Parathyroid adenoma (tissue), 2 donors: ENCODE data around the gene OSCAR.

Experiments used
- H2AFZ ChIP-seq: fragments of 300-600 bp; sonication (generic); one replicate; pipeline ENCODE4 v1.7.0; 2017; ENCODE audit warnings: antibody characterized with exemption, mild to moderate bottlenecking
- H3K27ac ChIP-seq: fragments of 300-600 bp; sonication (generic); one replicate; pipeline ENCODE4 v1.7.0; 2017
- H3K27me3 ChIP-seq: fragments of 300-600 bp; sonication (generic); one replicate; pipeline ENCODE4 v1.7.0; 2017; ENCODE audit warnings: low read length; ENCODE audit not compliant: control insufficient read depth, insufficient read depth
- H3K36me3 ChIP-seq: fragments of 300-600 bp; sonication (generic); one replicate; pipeline ENCODE4 v1.7.0; 2017; ENCODE audit warnings: low read length; ENCODE audit not compliant: control insufficient read depth, insufficient read depth
- H3K4me1 ChIP-seq: fragments of 300-600 bp; sonication (generic); one replicate; pipeline ENCODE4 v1.7.0; 2017; ENCODE audit warnings: control low read depth
- H3K4me2 ChIP-seq: fragments of 300-600 bp; sonication (generic); one replicate; pipeline ENCODE4 v1.7.0; 2017; ENCODE audit warnings: low read length
- H3K4me3 ChIP-seq: fragments of 300-600 bp; sonication (generic); one replicate; pipeline ENCODE4 v1.7.0; 2017; ENCODE audit warnings: low read depth, low read length
- H3K79me2 ChIP-seq: fragments of 300-600 bp; sonication (generic); one replicate; pipeline ENCODE4 v1.7.0; 2017; ENCODE audit warnings: control low read depth
- H3K9ac ChIP-seq: fragments of 300-600 bp; sonication (generic); one replicate; pipeline ENCODE4 v1.7.0; 2017; ENCODE audit warnings: mild to moderate bottlenecking
- H3K9me3 ChIP-seq: fragments of 300-600 bp; sonication (generic); one replicate; pipeline ENCODE4 v1.7.0; 2017; ENCODE audit warnings: low read length; ENCODE audit not compliant: control insufficient read depth
- CTCF ChIP-seq: fragments of 300-600 bp; sonication (generic); IDR thresholded peaks from one replicate; pipeline ENCODE4 v1.7.0; 2017; ENCODE audit warnings: antibody characterized with exemption, mild to moderate bottlenecking
- donor health status: primary hyperparathyroidism.

Gene OSCAR

GRCh38 chr19:54095136-54095858 is 5.3 kb downstream of the OSCAR start:
- H3K4me3 ChIP-seq, result peak overlapping the region; percentile 50
- no peaks in the 10 kb centered on the region for H3K36me3 ChIP-seq
- H3K27me3 ChIP-seq, result no peaks in the 10 kb centered on the region
- peak overlapping the region; percentile 97 for H2AFZ ChIP-seq
- H3K27ac ChIP-seq, result no peak overlapping the region
- no peaks in the 10 kb centered on the region for H3K4me1 ChIP-seq
- TF ChIP-seq CTCF, result no peak
- H3K9me3 ChIP-seq, result no peaks in the 10 kb centered on the region
- H3K79me2 ChIP-seq, result no peaks in the 10 kb centered on the region
- peak overlapping the region; percentile 87 for H3K4me2 ChIP-seq
- H3K9ac ChIP-seq, result no peak overlapping the region

GRCh38 chr19:54094426-54095000 is 6.1 kb downstream of the OSCAR start:
- Histone ChIP-seq H3K79me2 (no peaks in the 10 kb centered on the region), H3K4me2 (no peak overlapping the region), H3K9ac (no peak overlapping the region), H3K27ac (no peak overlapping the region), H3K4me3 (no peak overlapping the region), H2AFZ (no peak overlapping the region), H3K9me3 (no peaks in the 10 kb centered on the region), H3K4me1 (no peaks in the 10 kb centered on the region), H3K27me3 (no peaks in the 10 kb centered on the region), H3K36me3 (no peaks in the 10 kb centered on the region)
- no peak for TF ChIP-seq CTCF

- no peak overlapping the region for H3K9ac ChIP-seq
- no peaks in the 10 kb centered on the region for H3K27me3 ChIP-seq
- H3K36me3 ChIP-seq, result no peaks in the 10 kb centered on the region
- no peak overlapping the region for H3K4me2 ChIP-seq
- TF ChIP-seq CTCF, result no peak
- no peak overlapping the region for H3K27ac ChIP-seq
- no peak overlapping the region for H3K4me3 ChIP-seq
- no peak overlapping the region for H2AFZ ChIP-seq
- H3K79me2 ChIP-seq, result no peaks in the 10 kb centered on the region
- H3K4me1 ChIP-seq, result no peaks in the 10 kb centered on the region
- no peaks in the 10 kb centered on the region for H3K9me3 ChIP-seq
Observed at GRCh38 chr19:54084410-54084809, 16.2 kb downstream of the OSCAR start.

- Histone ChIP-seq H3K27ac (no peak within 1 kb of the TSS), H3K4me2 (no peak within 1 kb of the TSS), H2AFZ (no peak within 1 kb of the TSS), H3K4me1 (no peaks in the 10 kb centered on the region), H3K9ac (no peak within 1 kb of the TSS), H3K79me2 (no peaks in the 10 kb centered on the region), H3K36me3 (no peaks in the 10 kb centered on the region), H3K4me3 (no peak within 1 kb of the TSS), H3K9me3 (no peaks in the 10 kb centered on the region), H3K27me3 (no peaks in the 10 kb centered on the region)
- no peak for TF ChIP-seq CTCF
Observed at GRCh38 chr19:54081032-54081431, 19.6 kb downstream of the OSCAR start, which contains the start of gene TARM1. TSS of gene TARM1 (minus strand) at chr19:54081365. CDS start at chr19:54081340, 25 bp downstream.

- H3K4me3 ChIP-seq, result no peak overlapping the region
- TF ChIP-seq CTCF, result no peak
- no peaks in the 10 kb centered on the region for H3K4me1 ChIP-seq
- H3K79me2 ChIP-seq, result no peaks in the 10 kb centered on the region
- H3K9ac ChIP-seq, result no peak overlapping the region
- H3K9me3 ChIP-seq, result no peaks in the 10 kb centered on the region
- H3K36me3 ChIP-seq, result no peaks in the 10 kb centered on the region
- H2AFZ ChIP-seq, result no peak overlapping the region
- H3K27me3 ChIP-seq, result no peaks in the 10 kb centered on the region
- no peak overlapping the region for H3K4me2 ChIP-seq
- H3K27ac ChIP-seq, result no peak overlapping the region
Observed at GRCh38 chr19:54077334-54077733, 23.3 kb downstream of the OSCAR start.
